ENCODE measurements around the gene TAGLN2. TPM values are rescaled to one million over a fixed set of nuclear protein-coding genes. Genes with fewer than 3 reads are reported as not detected.
A peak's percentile ranks its signal among the peaks of the same experiment; 100 is the strongest.

Gene TAGLN2
- total and polyA plus RNA-seq, 9 of the 15 experiments (the other 6 are each of a cell fraction or from before 2014, with no cell fraction given) = 192 to 683 (median 455) TPM

GRCh38 chr1:159924791-159925718 is at the start of gene TAGLN2 (continued):
- TF ChIP-seq E2F1 (CRISPR knock-in tag; IDR thresholded peaks at IDR 0.05) = peak; percentile 43
- peak; percentile 95 for TF ChIP-seq EP400 (IDR thresholded peaks at IDR 0.05)
- TF ChIP-seq NCOR1 (IDR thresholded peaks at IDR 0.05) = no peak; the same call in none of the 2 replicates
- TF ChIP-seq SUPT5H (IDR thresholded peaks at IDR 0.05) = peak; percentile 97
- TF ChIP-seq ZNF717 (CRISPR knock-in tag; IDR thresholded peaks at IDR 0.05) = 0 out of 2 replicates have a peak, but pooled peaks have one; percentile 25
- peak; percentile 45 for TF ChIP-seq XRCC5 (IDR thresholded peaks at IDR 0.05; ENCODE audit: low read depth, low read length)
- peak; percentile 55; the same call in 1 of the 2 replicates for TF ChIP-seq GTF2F1 (IDR thresholded peaks at IDR 0.05; ENCODE audit: low read depth, low read length)
- TF ChIP-seq L3MBTL2 (IDR thresholded peaks at IDR 0.05) = peak; percentile 92
- no peak; a peak in 1 of 4 replicates for TF ChIP-seq ZNF318 (IDR thresholded peaks at IDR 0.05; ENCODE audit: borderline replicate concordance in 1 of 2, low read depth in 1 of 2)
- no peak for TF ChIP-seq CHCHD3 (CRISPR knock-in tag; IDR thresholded peaks at IDR 0.05)
- peak; percentile 85 for TF ChIP-seq NEUROD1 (IDR thresholded peaks at IDR 0.05; ENCODE audit: borderline replicate concordance, low read depth, low read length, partially characterized antibody)
- TF ChIP-seq ZBTB8A (IDR thresholded peaks at IDR 0.05; ENCODE audit: partially characterized antibody) = no peak
- TF ChIP-seq MLLT1 (IDR thresholded peaks at IDR 0.05) = peak; percentile 52 to 69; a peak in 3 of 4 replicates
- TF ChIP-seq CEBPB (tag; IDR thresholded peaks at IDR 0.05) = no peak
- TF ChIP-seq DMBX1 (CRISPR knock-in tag; IDR thresholded peaks at IDR 0.05; ENCODE audit: borderline replicate concordance) = no peak
- TF ChIP-seq ZNF57 (CRISPR knock-in tag; IDR thresholded peaks at IDR 0.05) = no peak
- no peak; the same call in 1 of the 2 replicates for TF ChIP-seq ETV5 (CRISPR knock-in tag; IDR thresholded peaks at IDR 0.05; ENCODE audit: low read depth)
